ACHN (cell line): ENCODE data around the gene KRTAP10-10.
"Not testable (repeated sequence)": the region's sequence is repeated elsewhere in the genome, so short reads cannot be mapped to it uniquely, and the experiment has no call there.

Experiments
- DNase-seq: peaks from one replicate; pipeline ENCODE4 v3.0.0-alpha.2; 2015
- in situ Hi-C: cut with HindIII; loops from 2 replicates; pipeline ENCODE4 v1.10.0; 2017; ENCODE audit warnings: low sequenced_read_pairs, low pct_ligation_motif_present, low pct_unique_long_range_greater_than_20kb

KRTAP10-10 gene

DNA sequence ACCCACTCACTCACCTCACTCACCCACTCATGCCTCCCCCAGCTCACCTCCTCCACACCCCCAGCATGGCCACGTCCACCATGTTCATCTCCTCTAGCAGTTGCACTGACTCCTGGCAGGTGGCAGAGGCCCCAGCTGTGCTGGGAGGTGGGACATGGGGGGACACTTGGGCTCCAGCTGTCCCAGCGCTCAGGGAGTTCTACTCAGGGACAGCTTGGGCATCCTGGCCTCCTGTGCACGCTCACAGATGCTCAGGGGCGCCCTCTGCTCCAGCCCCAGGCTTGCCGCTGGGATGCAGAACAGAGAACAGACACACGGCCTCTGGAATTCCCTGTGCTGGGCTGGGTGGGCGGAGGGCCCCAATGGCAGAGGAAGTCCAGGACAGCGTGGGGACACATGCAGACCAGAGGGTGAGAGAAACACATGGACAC, 20.1 kb upstream of the KRTAP10-10 start:
- in situ Hi-C loops = no loop called here
- DNase-seq = no peak

DNA sequence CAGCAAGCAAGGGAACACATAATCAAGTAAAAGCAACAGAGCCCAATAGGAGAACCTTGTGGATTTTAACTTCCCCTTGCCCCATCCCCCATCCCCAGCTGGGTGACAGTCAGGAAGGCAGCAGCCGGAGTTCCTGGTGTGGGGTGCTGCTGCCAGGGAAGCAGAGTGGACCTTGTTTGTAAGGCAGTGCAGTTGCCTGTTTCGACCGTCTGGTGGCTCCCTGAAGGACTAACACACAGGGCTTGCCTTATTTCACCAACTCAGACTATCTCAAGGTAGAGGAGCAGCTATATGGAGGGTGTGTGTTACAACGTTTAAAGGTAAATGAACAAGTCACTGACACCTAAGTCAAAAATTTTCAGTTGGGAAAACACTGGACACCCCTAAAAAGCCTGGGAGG, 18.7 kb upstream of the KRTAP10-10 start:
- no peak for DNase-seq
- in situ Hi-C loops = no loop called here

DNA sequence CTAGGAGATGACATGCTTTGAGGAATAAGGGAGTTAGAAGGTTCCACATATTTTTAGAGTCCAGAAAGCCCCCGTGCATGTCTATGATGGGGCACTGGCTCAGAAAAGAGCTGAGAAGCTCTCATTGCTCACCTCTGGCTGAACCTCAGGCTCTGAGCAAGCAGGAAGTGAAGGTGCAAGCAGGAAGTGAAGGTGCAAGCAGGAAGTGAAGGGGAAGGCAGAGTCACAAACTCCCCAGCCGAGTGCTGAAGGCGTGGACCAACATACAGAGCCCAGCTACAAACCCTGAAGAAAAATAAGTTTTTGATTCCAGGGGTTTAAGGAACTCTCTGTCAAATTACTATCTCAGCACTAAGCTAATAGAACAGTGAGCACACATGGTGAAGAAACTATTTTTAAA, 18.2 kb upstream of the KRTAP10-10 start:
- in situ Hi-C loops = no loop called here

DNA sequence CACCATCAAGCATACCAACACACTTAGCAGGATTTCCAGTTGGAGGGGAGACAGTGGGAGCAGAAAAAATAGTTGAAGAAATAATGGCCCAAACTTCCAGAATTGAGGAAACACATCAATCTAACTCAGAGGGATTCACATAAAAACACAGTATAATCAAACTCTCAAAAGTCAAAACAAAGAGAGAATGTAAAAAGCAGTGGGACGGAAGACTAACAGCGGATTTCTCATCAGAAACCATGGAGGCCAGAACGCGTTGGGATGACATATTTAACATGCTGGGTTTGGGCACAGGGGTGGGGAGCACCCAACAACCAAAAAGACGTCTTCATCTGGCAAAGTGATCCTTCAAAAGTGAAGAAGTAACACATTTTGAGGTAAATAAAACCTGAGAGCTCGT, 17.3 kb upstream of the KRTAP10-10 start:
- DNase-seq = no peak
- in situ Hi-C loops = no loop called here

More for the DNA sequence above, 18.2 kb upstream of the KRTAP10-10 start:
- no peak for DNase-seq

DNA sequence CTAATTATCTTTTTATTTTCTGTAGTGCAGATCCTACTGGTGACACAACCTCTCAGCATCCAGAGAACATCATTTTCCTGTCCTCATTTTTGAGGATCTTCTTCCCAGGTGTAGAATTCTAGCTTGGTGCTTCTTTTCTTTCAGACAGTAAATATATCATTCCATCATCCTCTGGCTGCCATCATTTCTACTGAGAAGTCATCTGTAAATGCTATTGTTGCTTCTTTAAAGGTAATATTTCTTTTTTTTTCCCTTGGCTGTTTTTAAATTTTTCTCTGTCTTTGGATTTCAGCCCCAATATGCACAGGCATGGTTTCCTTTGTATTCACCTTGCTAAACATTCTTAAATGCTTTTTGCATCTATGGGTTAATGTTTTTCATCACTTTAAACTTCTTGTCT, 13.6 kb upstream of the KRTAP10-10 start:
- no peak for DNase-seq
- in situ Hi-C loops = no loop called here

DNA sequence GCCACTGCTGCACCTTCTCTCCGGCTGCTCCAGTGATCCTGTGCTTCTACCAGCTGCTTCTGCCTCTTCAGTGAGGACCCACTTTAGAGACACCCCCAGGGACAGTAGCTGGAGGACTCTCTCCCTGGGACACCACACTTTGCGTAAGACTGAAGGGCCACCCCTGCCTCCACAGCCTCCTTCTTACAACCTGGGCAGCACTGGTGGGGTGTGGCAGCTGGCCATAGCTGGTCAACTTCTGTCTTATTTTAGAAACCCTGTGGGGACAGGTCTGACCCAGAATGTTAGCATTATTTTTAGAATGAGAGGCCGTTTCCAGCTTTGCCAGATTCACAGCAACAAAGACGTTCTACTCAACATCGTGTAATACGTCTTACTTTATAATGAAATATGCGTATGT, 11.4 kb upstream of the KRTAP10-10 start:
- in situ Hi-C loops = no loop called here
- no peak for DNase-seq

DNA sequence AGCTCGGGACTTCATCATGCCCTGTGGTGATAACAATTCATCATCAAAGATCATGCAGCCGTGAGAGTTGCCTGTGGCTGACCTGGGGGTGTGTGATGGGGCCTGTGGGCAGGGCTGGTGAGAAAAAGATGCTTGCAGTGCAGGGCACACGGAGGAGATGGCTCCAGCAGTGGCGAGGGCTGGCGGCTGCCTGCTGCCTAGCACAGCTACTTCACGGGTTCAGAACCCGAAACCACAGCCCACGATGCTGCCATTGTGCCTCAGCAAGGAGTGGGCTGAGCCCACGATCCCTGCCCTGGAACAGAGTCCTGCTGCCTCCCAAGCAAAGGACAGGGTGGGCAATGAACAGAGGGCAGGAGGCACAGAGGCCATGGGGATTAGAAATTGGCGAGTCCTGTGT, 10.9 kb upstream of the KRTAP10-10 start:
- no peak for DNase-seq
- in situ Hi-C loops = no loop called here

DNA sequence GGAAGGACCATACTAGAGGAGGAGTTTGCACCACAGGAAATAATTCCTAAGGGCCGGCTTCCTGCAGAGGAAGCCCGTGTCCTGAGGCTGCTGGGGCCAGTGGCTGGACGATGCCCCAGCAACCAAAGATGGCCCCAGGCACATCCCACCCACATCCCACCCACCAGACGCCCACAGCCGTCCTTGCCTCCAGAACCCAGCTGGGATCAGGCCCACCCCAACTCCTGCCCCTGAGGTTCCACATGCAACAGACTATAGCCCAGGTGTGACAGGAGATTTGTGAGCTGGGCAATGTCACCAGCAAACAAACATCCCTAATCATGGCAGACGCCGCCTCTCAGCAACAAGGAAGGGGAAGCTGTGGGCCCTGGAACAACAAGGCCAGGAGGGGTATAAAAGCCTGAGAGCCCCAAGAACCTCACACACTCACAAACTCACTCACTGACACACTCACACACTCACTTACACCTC, 10.4 kb upstream of the KRTAP10-10 start, which contains the start of gene KRTAP10-9:
KRTAP10-9 (plus strand) TSS at position 421 of the 471 bp plus-strand sequence. CDS start 79 bp downstream, outside the sequence.
- in situ Hi-C loops = no loop called here
- no peak for DNase-seq

DNA sequence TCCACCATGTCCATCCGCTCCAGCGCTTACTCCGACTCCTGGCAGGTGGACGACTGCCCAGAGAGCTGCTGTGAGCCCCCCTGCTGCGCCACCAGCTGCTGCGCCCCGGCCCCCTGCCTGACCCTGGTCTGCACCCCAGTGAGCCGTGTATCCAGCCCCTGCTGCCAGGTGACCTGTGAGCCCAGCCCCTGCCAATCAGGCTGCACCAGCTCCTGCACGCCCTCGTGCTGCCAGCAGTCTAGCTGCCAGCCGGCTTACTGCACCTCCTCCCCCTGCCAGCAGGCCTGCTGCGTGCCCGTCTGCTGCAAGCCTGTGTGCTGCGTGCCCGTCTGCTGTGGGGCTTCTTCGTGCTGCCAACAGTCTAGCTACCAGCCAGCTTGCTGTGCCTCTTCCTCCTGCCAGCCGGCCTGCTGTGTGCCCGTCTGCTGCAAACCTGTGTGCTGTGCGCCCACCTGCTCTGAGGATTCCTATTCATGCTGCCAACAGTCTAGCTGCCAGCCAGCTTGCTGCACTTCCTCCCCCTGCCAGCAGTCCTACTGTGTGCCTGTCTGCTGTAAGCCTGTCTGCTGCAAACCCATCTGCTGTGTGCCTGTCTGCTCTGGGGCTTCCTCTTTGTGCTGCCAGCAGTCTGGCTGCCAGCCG, 9.9 kb upstream of the KRTAP10-10 start:
- in situ Hi-C loops, DNase-seq: not testable (repeated sequence)

DNA sequence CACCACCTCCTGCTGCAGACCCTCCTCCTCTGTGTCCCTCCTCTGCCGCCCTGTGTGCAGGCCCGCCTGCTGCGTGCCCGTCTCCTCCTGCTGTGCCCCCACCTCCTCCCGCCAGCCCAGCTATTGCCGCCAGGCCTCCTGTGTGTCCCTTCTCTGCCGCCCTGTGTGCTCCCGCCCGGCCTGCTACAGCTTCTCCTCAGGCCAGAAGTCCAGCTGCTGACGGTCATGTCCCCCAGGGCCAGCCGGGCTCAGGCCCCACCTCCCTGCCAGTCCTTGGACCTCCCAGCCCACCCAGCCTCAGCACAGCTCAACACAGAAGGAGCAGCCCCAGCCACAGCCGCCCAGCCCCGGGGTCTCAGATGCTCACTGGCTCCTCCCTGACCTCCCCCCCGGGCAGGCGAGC, 9.3 kb upstream of the KRTAP10-10 start:
- DNase-seq, in situ Hi-C loops: not testable (repeated sequence)

DNA sequence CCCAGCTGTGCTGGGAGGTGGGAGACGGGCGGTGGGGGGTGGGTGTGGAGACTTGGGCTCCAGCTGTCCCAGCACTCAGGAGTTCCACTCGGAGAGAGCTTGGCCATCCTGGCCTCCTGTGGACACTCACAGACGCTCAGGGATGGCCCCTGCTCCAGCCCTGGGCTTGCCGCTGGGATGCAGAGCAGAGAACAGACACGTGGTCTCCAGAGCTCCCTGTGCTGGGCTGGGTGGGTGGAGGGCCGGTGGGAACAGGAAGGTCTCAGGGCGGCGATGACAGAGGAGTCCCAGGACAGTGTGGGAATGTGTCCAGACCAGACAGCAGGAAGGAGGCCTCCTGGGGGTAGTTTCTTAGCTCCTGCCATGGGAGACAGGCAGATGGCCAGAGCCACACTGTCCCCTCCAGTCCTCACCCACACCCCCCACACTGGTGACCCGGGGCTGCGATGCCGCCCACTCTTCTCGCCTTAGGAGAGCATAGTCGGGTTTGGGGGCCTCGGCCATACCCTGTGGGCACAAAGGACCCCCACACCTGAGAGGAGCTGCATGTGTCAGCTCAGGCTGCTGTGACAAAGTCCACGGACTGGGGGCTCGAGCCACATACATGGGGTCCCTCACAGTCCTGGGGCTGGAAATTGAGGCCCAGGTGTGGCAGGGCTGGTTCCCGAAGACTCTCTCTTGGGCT, 8.3 kb upstream of the KRTAP10-10 start:
- no peak for DNase-seq
- in situ Hi-C loops = no loop called here

DNA sequence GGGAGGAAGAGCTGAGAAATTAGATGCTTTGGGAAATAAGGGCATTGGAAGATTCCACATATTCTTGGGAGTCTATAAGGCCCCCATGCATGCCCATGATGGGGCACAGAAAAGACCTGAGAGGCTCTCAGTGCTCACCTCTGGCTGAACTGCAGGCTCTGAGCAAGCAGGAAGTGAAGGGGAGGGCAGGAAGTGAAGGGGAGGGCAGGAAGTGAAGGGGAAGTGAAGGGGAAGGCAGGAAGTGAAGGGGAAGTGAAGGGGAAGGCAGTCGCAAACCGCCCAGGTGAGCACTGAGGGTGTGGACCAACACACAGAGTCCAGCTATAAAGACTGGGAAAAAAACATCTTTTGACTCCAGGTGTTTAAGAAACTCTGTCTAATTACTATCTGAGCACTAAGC, 6.7 kb upstream of the KRTAP10-10 start:
- DNase-seq = no peak
- in situ Hi-C loops = no loop called here

DNA sequence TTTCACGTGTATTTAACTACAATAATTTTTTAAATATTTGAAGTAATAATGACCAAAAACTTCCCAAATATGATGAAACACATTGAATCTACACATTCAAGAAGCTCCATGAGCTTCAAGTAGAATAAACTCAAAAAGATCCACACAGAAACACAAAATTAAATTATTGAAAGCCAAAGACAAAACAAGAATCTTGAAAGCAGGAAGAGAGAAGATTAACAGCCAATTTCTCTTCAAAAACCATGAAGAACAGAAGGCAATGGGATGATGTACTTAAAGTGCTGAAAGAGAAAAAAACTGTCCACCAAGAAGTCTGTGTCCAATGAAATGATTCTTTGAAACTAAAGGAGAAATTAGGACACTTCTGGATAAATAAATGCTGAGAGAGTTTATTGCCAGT, 5.1 kb upstream of the KRTAP10-10 start:
- no peak for DNase-seq
- in situ Hi-C loops = no loop called here

DNA sequence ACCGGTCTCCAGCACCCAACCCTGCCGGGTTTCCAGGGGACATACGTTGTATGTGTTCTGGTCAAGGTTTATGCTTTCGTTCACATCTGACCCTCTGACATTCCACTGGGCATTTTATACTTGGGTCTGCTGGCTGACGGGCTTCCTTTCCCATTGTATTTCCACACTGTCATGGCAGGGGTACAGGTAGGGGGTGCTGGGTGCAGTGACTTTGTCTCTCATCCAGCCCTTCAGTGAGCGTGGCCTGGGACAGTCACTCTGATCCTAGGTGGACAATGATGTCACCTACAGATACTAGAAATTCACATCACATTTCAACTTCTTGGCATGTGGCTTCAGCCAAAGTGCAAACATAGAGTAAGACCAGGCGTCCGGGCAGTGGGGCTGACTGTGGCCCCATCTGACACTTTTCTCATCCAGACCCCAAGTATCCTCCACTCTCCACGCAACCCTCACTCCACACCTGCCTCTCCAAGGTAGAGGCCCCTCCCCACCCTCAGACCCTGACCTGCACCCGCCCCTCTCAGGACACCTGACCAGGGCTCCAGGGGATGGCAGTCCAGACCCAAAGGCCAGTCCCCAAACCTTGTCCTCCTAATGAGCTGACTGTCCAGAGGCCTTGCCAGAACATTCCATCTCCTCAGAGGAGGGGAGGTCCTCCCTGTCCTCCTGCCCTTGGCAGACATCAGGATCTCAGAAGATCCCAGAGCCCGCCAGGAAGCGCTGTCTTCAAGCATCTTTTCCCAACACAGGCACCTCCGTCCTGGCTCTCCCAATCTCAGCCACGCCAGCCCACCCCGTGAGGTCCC, 743 bp upstream of the KRTAP10-10 start:
- in situ Hi-C loops = no loop called here

DNA sequence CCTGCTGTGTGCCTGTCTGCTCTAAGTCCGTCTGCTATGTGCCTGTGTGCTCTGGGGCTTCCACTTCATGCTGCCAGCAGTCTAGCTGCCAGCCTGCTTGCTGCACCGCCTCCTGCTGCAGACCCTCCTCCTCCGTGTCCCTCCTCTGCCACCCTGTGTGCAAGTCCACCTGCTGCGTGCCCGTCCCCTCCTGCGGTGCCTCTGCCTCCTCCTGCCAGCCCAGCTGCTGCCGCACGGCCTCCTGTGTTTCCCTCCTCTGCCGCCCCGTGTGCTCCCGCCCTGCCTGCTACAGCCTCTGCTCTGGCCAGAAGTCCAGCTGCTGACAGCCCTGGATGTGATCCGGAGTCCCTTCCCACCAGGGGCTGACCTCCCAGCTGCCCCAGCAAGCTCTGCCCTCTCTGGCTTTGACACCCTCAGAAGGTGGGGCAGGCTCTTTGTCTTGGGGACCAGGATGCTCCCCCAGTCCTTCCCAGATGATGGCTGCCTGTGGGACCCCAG, 744 bp downstream of the KRTAP10-10 start:
- DNase-seq, in situ Hi-C loops: not testable (repeated sequence)

More for the DNA sequence above, 743 bp upstream of the KRTAP10-10 start:
- no peak for DNase-seq

DNA sequence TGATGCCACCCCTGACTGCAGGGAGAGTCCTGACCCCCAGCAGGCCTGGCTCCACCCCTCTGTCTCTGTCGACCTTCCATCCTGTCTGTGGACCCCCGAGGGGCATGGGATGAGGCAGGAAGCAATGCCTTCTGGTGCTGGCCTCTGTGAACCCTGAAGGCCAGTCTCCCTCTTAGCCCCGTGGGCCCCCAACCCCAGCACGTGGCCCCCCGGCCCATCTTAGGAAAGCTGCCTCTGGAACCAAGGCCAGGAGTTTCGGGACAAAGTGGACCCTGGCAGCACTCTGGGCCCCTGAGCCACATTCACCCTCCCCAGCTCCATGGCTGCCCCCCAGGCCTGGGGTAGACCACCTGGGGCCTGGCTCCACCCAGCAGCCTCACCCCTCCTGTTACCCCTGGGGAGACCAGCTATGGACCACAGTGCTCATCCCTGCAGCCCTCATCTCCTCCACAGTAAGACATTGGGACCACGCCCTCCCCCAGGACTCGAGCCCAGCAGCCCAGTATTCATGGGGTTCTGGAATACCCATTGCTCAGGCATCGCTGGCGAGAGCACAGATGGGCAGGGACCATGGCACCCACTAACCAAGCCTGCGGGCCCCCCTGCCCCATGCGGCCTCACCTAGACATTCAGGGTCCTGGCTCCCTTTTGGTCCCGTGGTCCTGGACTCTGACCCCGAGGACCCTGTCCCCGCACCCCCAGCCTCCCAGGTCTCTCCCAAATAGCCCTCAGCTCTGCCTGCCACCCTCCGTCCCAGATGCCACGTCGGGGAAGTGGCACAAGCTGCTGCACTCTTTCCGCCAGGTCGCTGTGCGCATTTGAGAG, 1.6 kb downstream of the KRTAP10-10 start:
- in situ Hi-C loops, DNase-seq: not testable (repeated sequence)

DNA sequence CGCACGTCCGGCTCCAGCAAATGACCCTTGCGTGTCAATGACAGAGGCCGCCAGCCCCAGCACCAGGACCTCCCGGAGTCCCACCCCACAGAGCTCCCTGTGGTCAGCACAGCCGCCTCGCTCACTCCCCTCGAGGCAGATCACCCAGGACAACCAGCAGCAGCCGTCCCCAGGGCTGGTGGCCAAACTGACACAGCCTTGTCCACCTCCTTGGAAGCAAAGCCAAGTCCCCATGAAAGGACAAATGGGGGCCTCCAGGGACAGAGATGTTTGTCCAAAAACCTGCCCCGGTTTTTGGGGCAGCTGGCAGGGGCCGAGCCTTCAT, 2.1 kb downstream of the KRTAP10-10 start:
- in situ Hi-C loops = no loop called here
- DNase-seq = no peak

DNA sequence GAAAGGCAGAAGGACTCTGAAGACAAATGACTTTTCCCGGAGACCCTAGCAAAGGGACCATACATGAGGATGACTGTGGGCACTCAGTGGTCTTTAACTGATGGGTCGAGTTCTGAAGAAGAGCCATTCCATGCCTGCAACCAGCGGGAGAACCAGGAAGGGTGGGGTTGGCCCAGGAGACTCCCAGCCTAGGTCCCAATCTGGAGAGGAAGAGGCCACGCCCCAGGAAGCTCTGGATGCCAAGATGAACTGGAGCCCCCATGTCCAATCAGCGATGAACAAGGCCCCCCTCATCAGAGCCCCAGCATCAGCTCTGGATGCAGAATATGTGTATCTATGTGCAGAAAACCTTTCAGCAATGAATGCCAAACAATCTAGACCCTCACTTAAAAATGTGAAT, 3.6 kb downstream of the KRTAP10-10 start:
- no peak for DNase-seq
- in situ Hi-C loops = no loop called here
